ENCODE data around the gene SLC6A1.

The SLC6A1 gene

DNA sequence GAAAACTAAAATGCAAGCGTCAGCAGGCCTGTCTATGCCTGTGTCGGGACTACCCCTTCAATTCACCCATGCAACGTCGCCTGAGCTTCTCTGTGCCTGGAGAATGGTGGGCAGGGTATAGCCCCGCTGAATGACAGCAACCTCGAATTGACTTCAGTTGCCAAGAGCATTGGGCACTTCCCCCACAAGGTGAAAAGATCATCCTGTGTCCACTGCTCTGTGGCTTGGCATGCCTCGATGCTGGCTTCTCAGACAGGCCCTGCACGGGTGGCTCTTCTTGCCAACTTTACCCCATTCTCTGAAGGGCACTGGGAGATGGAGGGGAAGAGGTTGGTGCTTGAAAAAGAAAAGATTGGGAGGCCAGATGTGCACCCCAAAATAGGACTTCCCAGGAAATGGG, 3.3 kb downstream of the SLC6A1 start:
- DNase-seq, result no peak

DNA sequence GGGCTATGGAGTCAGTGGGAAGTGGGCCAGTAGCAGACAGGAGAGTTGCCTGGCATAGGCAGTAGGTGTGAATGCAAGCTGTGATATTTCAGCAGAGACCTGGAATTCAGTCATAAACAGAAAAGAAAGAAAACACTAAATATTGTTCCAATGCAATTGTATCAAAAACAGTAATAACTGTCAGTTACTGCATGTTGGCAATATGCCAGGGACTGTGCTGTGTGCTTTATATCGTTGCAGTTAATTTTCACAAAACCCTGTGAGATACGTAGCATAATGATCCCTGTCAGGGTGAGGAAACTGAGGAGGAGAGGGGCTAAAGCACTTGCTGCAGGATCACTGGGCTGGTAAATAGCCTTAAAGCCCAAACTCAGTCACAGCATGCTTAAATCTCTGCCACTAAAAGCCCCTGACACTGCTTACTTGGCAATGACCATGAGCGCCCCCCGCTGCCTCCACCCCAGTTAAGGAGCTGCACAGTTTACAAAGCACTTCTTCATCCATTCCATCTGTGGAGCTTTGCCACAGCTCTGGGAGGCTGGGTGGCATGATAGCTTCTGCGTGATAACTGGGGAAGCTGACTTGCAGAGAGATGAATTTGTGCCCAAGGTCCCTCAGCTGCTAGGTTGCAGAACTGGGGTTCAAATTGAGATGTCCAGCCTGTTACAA, 3.9 kb downstream of the SLC6A1 start:
- DNase-seq, result no peak

GRCh38 chr3:10997196-10997595, 4.6 kb downstream of the SLC6A1 start:
- no peak for DNase-seq

GRCh38 chr3:10998542-10998941, 6.0 kb downstream of the SLC6A1 start:
- no peak for DNase-seq

GRCh38 chr3:10999221-11000107, 6.9 kb downstream of the SLC6A1 start:
- DNase-seq, result no peak

- no peak for DNase-seq
These were observed 8.0 kb downstream of the SLC6A1 start for GRCh38 chr3:11000528-11000927.

- DNase-seq, result no peak
These were observed 8.6 kb downstream of the SLC6A1 start for GRCh38 chr3:11001020-11001657.

GRCh38 chr3:11001658-11002021, 9.1 kb downstream of the SLC6A1 start:
- DNase-seq, result no peak

DNA sequence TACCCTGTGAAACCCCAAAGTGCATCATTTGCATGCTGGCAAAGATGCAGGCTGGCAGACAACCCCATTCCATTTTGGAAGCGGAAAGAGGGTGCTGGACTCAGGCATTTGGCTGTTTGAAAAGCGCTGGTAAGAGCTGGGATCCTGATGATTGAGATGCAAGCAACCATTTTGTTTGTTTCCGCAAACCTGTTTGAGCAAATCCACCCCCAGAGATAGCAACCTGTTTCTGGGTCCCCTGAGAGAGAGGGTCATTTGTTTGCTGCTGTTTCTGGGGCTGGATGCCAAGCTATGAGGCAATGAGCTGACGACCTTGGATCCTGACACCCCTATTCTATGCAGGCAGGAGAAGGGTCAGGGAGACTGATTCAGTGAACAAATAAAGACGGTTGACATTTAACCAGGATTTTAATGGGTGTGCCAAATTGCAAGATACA, 9.8 kb downstream of the SLC6A1 start:
- no peak for DNase-seq

- no peak for DNase-seq
These were observed 12.0 kb downstream of the SLC6A1 start for GRCh38 chr3:11004563-11004962.

DNA sequence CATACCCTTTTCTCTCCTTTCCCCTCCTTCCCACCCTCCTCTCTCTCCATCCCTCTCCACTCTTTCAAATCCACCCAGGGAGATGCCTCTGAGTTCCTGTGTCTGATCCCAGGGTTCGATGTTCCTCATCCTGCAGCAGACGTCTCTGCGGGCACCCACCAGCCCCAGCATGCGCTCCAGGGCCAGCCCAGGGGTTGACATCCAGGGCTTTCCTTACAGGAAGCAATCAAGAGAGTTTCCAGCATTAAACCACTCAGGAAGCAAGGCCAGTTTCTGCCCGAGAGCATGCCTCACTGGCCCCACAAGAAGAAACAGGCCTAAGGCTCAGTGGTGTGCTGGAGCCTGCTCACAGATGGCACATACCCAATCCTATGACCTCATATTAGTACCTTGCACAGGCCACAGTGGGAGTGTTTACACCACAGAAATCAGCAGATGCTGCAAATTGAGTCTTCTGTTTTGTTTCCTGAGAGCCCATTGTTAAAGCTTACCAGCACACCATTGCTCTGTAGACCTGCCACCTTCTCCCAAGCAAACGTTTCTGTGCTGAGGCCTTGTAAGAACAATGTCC, 13.2 kb downstream of the SLC6A1 start:
- no peak for DNase-seq

GRCh38 chr3:11006986-11007933, 14.7 kb downstream of the SLC6A1 start:
- no peak for DNase-seq

GRCh38 chr3:11009898-11010297, 17.4 kb downstream of the SLC6A1 start:
- no peak for DNase-seq

DNA sequence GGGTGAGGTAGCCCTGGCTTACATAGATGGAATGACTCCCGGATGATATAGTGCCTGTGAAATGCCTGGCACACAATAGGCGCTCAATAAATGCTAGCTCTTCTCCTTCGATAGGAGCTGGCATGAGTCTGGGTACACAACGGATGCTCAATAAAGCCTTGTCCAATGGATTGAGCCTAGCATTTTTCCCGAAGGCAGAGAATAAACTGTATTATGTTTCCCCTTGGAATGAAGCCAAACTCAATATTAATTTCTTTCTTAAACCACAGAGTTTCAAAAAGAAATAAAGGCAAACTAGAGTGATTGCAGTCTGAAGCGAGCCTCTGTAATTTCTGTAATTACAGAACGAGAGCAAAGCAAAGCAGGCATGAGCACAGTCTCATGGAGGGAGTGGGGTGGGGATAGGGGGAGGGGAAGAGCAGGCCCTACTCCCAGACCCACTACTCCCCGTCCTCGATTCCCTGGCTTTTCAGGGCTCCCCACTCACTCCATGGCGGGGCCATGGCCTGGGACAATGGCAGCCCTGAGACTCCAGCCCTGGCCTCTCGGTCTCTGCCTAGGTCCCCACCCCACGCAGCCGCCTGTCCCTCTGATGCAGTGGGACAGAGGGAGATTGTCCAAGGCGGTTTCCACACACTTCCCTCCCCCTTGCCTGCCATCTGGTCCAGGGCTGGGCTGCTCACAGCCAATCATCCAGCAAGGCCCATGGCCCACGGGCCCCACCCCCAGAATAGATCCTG, 18.0 kb downstream of the SLC6A1 start:
- no peak for DNase-seq

- DNase-seq, result no peak
These were observed 21.7 kb downstream of the SLC6A1 start for GRCh38 chr3:11014253-11014652.

GRCh38 chr3:11014752-11015151, 22.2 kb downstream of the SLC6A1 start:
- DNase-seq, result no peak

- no peak for DNase-seq
These were observed 22.8 kb downstream of the SLC6A1 start for GRCh38 chr3:11015369-11015768.

GRCh38 chr3:11016727-11017126, 24.2 kb downstream of the SLC6A1 start:
- no peak for DNase-seq

GRCh38 chr3:11019116-11019819, 26.7 kb downstream of the SLC6A1 start:
- DNase-seq, result no peak

GRCh38 chr3:11020764-11021163, 28.2 kb downstream of the SLC6A1 start:
- no peak for DNase-seq

- DNase-seq, result no peak
These were observed 29.1 kb downstream of the SLC6A1 start for GRCh38 chr3:11021611-11022011.
